ENCODE data around the gene SLPI. TPM values are rescaled to one million over a fixed set of nuclear protein-coding genes. Genes with fewer than 3 reads are reported as not detected.

SLPI gene
- total RNA-seq, 1 donor from 2014 or later = not detected

DNA sequence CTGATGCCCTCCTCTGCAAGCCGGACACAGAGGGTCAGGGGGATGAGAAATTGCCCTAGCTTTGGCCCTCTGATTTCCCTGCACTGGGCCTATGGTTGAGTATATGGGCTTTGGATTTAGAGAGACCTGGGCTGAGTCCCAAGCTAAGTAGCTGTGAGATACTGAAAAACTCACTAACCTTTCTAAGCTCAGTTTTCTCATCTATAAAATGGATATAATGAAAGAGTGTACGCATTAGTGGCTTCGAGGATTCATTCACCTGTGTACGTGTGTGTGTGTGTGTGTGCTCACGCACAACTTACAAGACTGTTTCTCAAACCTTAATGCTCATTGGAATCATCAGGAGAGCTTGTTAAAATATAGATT is 39.6 kb upstream of the SLPI start:
- peaks cover 15% of the 10 kb centered on the region for H3K9me3 Mint-ChIP-seq
- H3K4me3 Mint-ChIP-seq = peak overlapping the region; percentile 82
- H3K27me3 ChIP-seq = peaks cover 45% of the 10 kb centered on the region
- H3K79me2 ChIP-seq (ENCODE audit: low read depth) = no peaks in the 10 kb centered on the region
- peaks cover 10% of the 10 kb centered on the region for H3K9me3 ChIP-seq (ENCODE audit: low read depth)
- no peak for DNase-seq (ENCODE audit: low spot score)
- H3K27me3 Mint-ChIP-seq (ENCODE audit: insufficient read depth, low read depth) = peaks cover 11% of the 10 kb centered on the region
- no peak overlapping the region for H3K9ac ChIP-seq
- no peaks in the 10 kb centered on the region for H3K36me3 Mint-ChIP-seq
- no peaks in the 10 kb centered on the region for H4K20me1 ChIP-seq (ENCODE audit: low read depth)
- no peak overlapping the region for H3K27ac ChIP-seq
- peaks cover 19% of the 10 kb centered on the region for H3F3A ChIP-seq (ENCODE audit: low read depth)
- TF ChIP-seq EZH2phosphoT487 (IDR thresholded peaks at IDR 0.05) = no peak
- no peak for TF ChIP-seq EZH2 (IDR thresholded peaks at IDR 0.05)
- no peak for TF ChIP-seq CTCF (IDR thresholded peaks at IDR 0.05)
- H3K27ac Mint-ChIP-seq = no peak overlapping the region
- no peak overlapping the region for H3K4me2 ChIP-seq
- H3K4me1 ChIP-seq = no peaks in the 10 kb centered on the region
- peaks cover 12% of the 10 kb centered on the region for H3K4me1 Mint-ChIP-seq
- H2AFZ ChIP-seq (replicated peaks) = no peak overlapping the region
- no peak overlapping the region for H3K4me3 ChIP-seq
- no peaks in the 10 kb centered on the region for H3K36me3 ChIP-seq

GRCh38 chr20:45293041-45294002 is 39.0 kb upstream of the SLPI start:
- peak overlapping the region; percentile 83 for H3K4me3 Mint-ChIP-seq
- Histone ChIP-seq H3K9me3 (ENCODE audit: low read depth) (peaks cover 10% of the 10 kb centered on the region), H3K4me2 (peak overlapping the region; percentile 75), H3K9ac (no peak overlapping the region), H4K20me1 (ENCODE audit: low read depth) (no peaks in the 10 kb centered on the region), H3K4me3 (peak overlapping the region; percentile 53), H3K27ac (no peak overlapping the region), H3F3A (ENCODE audit: low read depth) (peaks cover 19% of the 10 kb centered on the region), H3K27me3 (peaks cover 45% of the 10 kb centered on the region), H3K36me3 (no peaks in the 10 kb centered on the region), H3K79me2 (ENCODE audit: low read depth) (no peaks in the 10 kb centered on the region), H2AFZ (replicated peaks) (peak overlapping the region; percentile 99), H3K4me1 (no peaks in the 10 kb centered on the region)
- peaks cover 12% of the 10 kb centered on the region for H3K4me1 Mint-ChIP-seq
- H3K9me3 Mint-ChIP-seq = peaks cover 15% of the 10 kb centered on the region
- H3K36me3 Mint-ChIP-seq = no peaks in the 10 kb centered on the region
- peaks cover 16% of the 10 kb centered on the region for H3K27me3 Mint-ChIP-seq (ENCODE audit: insufficient read depth, low read depth)
- peak; percentile 90 for DNase-seq (ENCODE audit: low spot score)
- H3K27ac Mint-ChIP-seq = no peak overlapping the region
- TF ChIP-seq EZH2phosphoT487 (IDR thresholded peaks at IDR 0.05) (no peak), CTCF (IDR thresholded peaks at IDR 0.05) (peak; percentile 83)

- Histone ChIP-seq H3K36me3 (no peaks in the 10 kb centered on the region), H3K79me2 (ENCODE audit: low read depth) (no peaks in the 10 kb centered on the region), H3K4me1 (no peaks in the 10 kb centered on the region), H3K4me2 (no peak overlapping the region), H2AFZ (replicated peaks) (no peak overlapping the region), H3K4me3 (no peak overlapping the region), H3K9me3 (ENCODE audit: low read depth) (peaks cover 10% of the 10 kb centered on the region), H3F3A (ENCODE audit: low read depth) (peaks cover 19% of the 10 kb centered on the region), H3K9ac (no peak overlapping the region), H3K27me3 (peaks cover 45% of the 10 kb centered on the region), H3K27ac (no peak overlapping the region), H4K20me1 (ENCODE audit: low read depth) (no peaks in the 10 kb centered on the region)
- TF ChIP-seq CTCF (IDR thresholded peaks at IDR 0.05) = no peak
- TF ChIP-seq EZH2 (IDR thresholded peaks at IDR 0.05) = no peak
- no peak for TF ChIP-seq EZH2phosphoT487 (IDR thresholded peaks at IDR 0.05)
- Mint-ChIP-seq H3K27me3 (ENCODE audit: insufficient read depth, low read depth) (peaks cover 16% of the 10 kb centered on the region), H3K36me3 (no peaks in the 10 kb centered on the region), H3K4me1 (peaks cover 12% of the 10 kb centered on the region), H3K4me3 (peak overlapping the region; percentile 83), H3K27ac (no peak overlapping the region), H3K9me3 (peaks cover 15% of the 10 kb centered on the region)
- DNase-seq (ENCODE audit: low spot score) = no peak
Observed at GRCh38 chr20:45292343-45292742, 38.0 kb upstream of the SLPI start.

Data from neural progenitor cell (in vitro differentiated cells).